Neural cell (in vitro differentiated cells): ENCODE data around the gene ABHD13. TPM values are rescaled to one million over a fixed set of nuclear protein-coding genes. Genes with fewer than 3 reads are reported as not detected.

ENCODE experiments used
- H2AFZ ChIP-seq: fragments of 200-600, 300-800 bp; sonication (generic), shearing (Covaris generic); 2 replicates; pipeline ENCODE4 v1.6.0; 2014; ENCODE audit warnings: low read depth, mild to moderate bottlenecking, antibody characterized with exemption, low read length, moderate library complexity
- H3F3A ChIP-seq: fragments of 200-600 bp; shearing (Covaris generic); 2 replicates; pipeline ENCODE4 v1.6.1; 2016; ENCODE audit warnings: mild to moderate bottlenecking, moderate library complexity, mixed read lengths, antibody characterized with exemption, low read length; ENCODE audit not compliant: insufficient read depth, poor library complexity, severe bottlenecking
- H3K27ac ChIP-seq: fragments of 200-600, 300-800 bp; sonication (generic), shearing (Covaris generic); 2 replicates; pipeline ENCODE4 v1.5.1; 2014; ENCODE audit warnings: mild to moderate bottlenecking, low read length, moderate library complexity
- H3K27me3 ChIP-seq: fragments of 300-800, 200-600 bp; sonication (generic), shearing (Covaris generic); 2 replicates; pipeline ENCODE4 v1.6.0; 2014; ENCODE audit warnings: mild to moderate bottlenecking, low read depth, low read length, moderate library complexity; ENCODE audit not compliant: insufficient read depth
- H3K36me3 ChIP-seq: fragments of 300-800, 200-600 bp; sonication (generic), shearing (Covaris generic); 2 replicates; pipeline ENCODE4 v1.5.1; 2014; ENCODE audit warnings: mild to moderate bottlenecking, antibody characterized with exemption, low read length, moderate library complexity; ENCODE audit not compliant: insufficient read depth
- H3K4me2 ChIP-seq: fragments of 300-800, 200-600 bp; sonication (generic), shearing (Covaris generic); 2 replicates; pipeline ENCODE4 v1.6.0; 2014; ENCODE audit warnings: mild to moderate bottlenecking, low read length
- H3K4me3 ChIP-seq: fragments of 300-800, 200-600 bp; sonication (generic), shearing (Covaris generic); 2 replicates; pipeline ENCODE4 v1.5.1; 2014; ENCODE audit warnings: mild to moderate bottlenecking, low read length, moderate library complexity
- H3K79me2 ChIP-seq: fragments of 200-600 bp; shearing (Covaris generic); replicated peaks from 2 replicates; pipeline ENCODE4 v1.6.0; 2014; ENCODE audit warnings: mild to moderate bottlenecking, low read length, moderate library complexity; ENCODE audit not compliant: insufficient read depth
- H3K9ac ChIP-seq: fragments of 300-800, 200-600 bp; sonication (generic), shearing (Covaris generic); 2 replicates; pipeline ENCODE4 v1.6.1; 2016; ENCODE audit warnings: mild to moderate bottlenecking, low read length, mixed read lengths
- H3K9me2 ChIP-seq: fragments of 200-600 bp; shearing (Covaris generic); 2 replicates; pipeline ENCODE4 v1.6.1; 2016; ENCODE audit warnings: mild to moderate bottlenecking, low read length, mixed read lengths; ENCODE audit not compliant: insufficient read depth
- H3K9me3 ChIP-seq: fragments of 200-600, 300-800 bp; sonication (generic), shearing (Covaris generic); 2 replicates; pipeline ENCODE4 v1.6.1; 2016; ENCODE audit warnings: mild to moderate bottlenecking, mixed run types, low read length, moderate library complexity, mixed read lengths
- H4K20me1 ChIP-seq: fragments of 200-600 bp; shearing (Covaris generic); 2 replicates; pipeline ENCODE4 v1.6.1; 2016; ENCODE audit warnings: mild to moderate bottlenecking, mixed run types; ENCODE audit not compliant: insufficient read depth
- EP300 ChIP-seq: fragments of 450-650 bp; conservative IDR thresholded peaks from 2 replicates; pipeline ENCODE4 v1.6.1; 2014; ENCODE audit warnings: antibody characterized with exemption, mild to moderate bottlenecking, moderate library complexity; ENCODE audit not compliant: poor library complexity, severe bottlenecking
- EZH2 ChIP-seq: fragments of 200-600, 300-800 bp; shearing (Covaris generic), sonication (generic); IDR thresholded peaks from 2 replicates; pipeline ENCODE4 v1.6.1; 2014; ENCODE audit warnings: antibody characterized with exemption, low read length, borderline replicate concordance, mild to moderate bottlenecking; ENCODE audit not compliant: insufficient read depth, poor library complexity, severe bottlenecking
- MXI1 ChIP-seq: fragments of 450-650 bp; conservative IDR thresholded peaks from 2 replicates; pipeline ENCODE4 v1.6.1; 2014; ENCODE audit warnings: antibody characterized with exemption, mild to moderate bottlenecking; ENCODE audit not compliant: poor library complexity, severe bottlenecking
- POLR2AphosphoS5 ChIP-seq: IDR thresholded peaks from 2 replicates; pipeline ENCODE4 v1.6.1; 2012
- RAD21 ChIP-seq: fragments of 450-650 bp; conservative IDR thresholded peaks from 2 replicates; pipeline ENCODE4 v1.6.1; 2014; ENCODE audit warnings: antibody characterized with exemption, mild to moderate bottlenecking, moderate library complexity
- SMC3 ChIP-seq: fragments of 450-650 bp; conservative IDR thresholded peaks from 2 replicates; pipeline ENCODE4 v1.6.1; 2014; ENCODE audit warnings: antibody characterized with exemption, mild to moderate bottlenecking, moderate library complexity; ENCODE audit not compliant: poor library complexity
- TAF1 ChIP-seq: IDR thresholded peaks from 2 replicates; pipeline ENCODE4 v1.6.1; 2012; ENCODE audit warnings: low read depth
- polyA plus RNA-seq: library from polyadenylated mRNA; depleted of rRNA; stranded (reverse); fragments of >200 nt; gene quantifications from 2 replicates; pipeline ENCODE4 v1.2.3, GENCODE V29; 2014
- TF ChIP-seq, protein P1 (sequence below): IDR thresholded peaks from 2 replicates; pipeline ENCODE4 v1.6.1; 2012; ENCODE audit warnings: borderline replicate concordance
- TF ChIP-seq, protein P2 (sequence below): fragments of 450-650 bp; IDR thresholded peaks from 2 replicates; pipeline ENCODE4 v1.5.1; 2014; ENCODE audit warnings: antibody characterized with exemption, mild to moderate bottlenecking, moderate library complexity; ENCODE audit not compliant: poor library complexity, severe bottlenecking

The ABHD13 gene
- polyA plus RNA-seq, 1 donor from 2014 or later = 14.4 TPM

DNA sequence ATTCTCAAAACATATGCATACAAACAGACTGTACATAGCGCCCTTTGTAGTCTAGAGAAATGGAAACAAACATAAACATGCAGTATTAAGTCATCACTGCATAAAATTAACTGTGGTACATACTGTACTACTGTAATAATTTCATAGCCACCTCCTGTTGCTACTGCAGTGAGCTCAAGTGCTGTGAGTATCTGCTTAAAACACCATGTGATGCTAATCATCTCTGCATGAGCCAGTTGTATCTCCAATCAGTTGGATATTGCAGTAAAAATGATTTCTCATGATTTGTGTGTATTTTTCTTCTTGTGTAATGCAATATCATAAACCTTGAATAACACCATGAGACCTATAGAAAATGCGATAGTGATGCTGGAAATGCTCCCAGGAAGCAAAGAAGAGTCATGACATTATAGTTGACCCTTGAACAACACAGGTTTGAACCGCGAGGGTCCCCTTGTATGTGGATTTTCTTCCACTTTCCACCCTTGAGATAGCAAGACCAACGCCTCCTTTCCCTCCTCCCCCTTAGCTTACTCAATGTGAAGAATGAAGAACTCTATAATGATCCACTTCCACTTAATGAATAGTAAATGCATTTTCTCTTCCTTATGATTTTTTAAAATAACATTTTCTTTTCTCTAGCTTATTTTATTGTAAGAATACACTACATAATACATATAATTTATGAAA lies 55.4 kb downstream of the ABHD13 start:
- H3K27me3 ChIP-seq = no peaks in the 10 kb centered on the region
- no peak overlapping the region for H3K27ac ChIP-seq
- H3K4me2 ChIP-seq = no peak overlapping the region
- H3K79me2 ChIP-seq = no peaks in the 10 kb centered on the region
- H3K9me3 ChIP-seq = no peaks in the 10 kb centered on the region
- no peaks in the 10 kb centered on the region for H3K9me2 ChIP-seq
- H3K9ac ChIP-seq = no peak overlapping the region
- H3K36me3 ChIP-seq = no peaks in the 10 kb centered on the region
- TF ChIP-seq MXI1 = no peak
- no peak for TF ChIP-seq RAD21
- TF ChIP-seq EZH2 = no peak
- TF ChIP-seq POLR2AphosphoS5 = peak; percentile 56
- no peaks in the 10 kb centered on the region for H3F3A ChIP-seq
- H4K20me1 ChIP-seq = no peaks in the 10 kb centered on the region
- H2AFZ ChIP-seq = no peak overlapping the region
- H3K4me3 ChIP-seq = no peak overlapping the region

DNA sequence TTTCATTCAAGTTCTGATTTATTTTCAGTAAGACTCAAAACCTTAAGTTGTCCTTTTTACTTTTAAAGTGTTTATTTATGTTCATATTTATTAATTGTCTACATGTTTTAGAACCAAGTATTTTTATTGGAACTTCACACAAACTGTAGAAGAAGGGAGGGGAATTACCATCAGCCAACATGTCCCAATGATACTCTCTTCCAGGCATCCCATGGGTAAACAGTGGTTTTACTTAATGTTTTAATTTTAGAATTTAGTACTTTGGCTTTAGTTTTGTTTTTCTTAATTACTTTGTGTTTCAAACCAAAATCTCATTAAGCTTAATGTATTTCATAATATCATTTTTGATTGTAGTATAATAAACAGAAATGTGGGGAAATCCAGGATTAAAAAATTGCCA lies 56.5 kb downstream of the ABHD13 start:
- Histone ChIP-seq H3K4me3 (no peak overlapping the region), H3K9me2 (no peaks in the 10 kb centered on the region), H3K27me3 (no peaks in the 10 kb centered on the region), H3K79me2 (no peaks in the 10 kb centered on the region), H3F3A (no peaks in the 10 kb centered on the region), H3K9me3 (no peaks in the 10 kb centered on the region), H3K36me3 (no peaks in the 10 kb centered on the region), H3K9ac (no peak overlapping the region), H3K27ac (no peak overlapping the region), H3K4me2 (no peak overlapping the region), H4K20me1 (no peaks in the 10 kb centered on the region), H2AFZ (no peak overlapping the region)
- no peak for TF ChIP-seq MXI1
- TF ChIP-seq, protein P1, sequence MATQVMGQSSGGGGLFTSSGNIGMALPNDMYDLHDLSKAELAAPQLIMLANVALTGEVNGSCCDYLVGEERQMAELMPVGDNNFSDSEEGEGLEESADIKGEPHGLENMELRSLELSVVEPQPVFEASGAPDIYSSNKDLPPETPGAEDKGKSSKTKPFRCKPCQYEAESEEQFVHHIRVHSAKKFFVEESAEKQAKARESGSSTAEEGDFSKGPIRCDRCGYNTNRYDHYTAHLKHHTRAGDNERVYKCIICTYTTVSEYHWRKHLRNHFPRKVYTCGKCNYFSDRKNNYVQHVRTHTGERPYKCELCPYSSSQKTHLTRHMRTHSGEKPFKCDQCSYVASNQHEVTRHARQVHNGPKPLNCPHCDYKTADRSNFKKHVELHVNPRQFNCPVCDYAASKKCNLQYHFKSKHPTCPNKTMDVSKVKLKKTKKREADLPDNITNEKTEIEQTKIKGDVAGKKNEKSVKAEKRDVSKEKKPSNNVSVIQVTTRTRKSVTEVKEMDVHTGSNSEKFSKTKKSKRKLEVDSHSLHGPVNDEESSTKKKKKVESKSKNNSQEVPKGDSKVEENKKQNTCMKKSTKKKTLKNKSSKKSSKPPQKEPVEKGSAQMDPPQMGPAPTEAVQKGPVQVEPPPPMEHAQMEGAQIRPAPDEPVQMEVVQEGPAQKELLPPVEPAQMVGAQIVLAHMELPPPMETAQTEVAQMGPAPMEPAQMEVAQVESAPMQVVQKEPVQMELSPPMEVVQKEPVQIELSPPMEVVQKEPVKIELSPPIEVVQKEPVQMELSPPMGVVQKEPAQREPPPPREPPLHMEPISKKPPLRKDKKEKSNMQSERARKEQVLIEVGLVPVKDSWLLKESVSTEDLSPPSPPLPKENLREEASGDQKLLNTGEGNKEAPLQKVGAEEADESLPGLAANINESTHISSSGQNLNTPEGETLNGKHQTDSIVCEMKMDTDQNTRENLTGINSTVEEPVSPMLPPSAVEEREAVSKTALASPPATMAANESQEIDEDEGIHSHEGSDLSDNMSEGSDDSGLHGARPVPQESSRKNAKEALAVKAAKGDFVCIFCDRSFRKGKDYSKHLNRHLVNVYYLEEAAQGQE = no peak
- TF ChIP-seq POLR2AphosphoS5 = no peak
- TF ChIP-seq RAD21 = no peak
- TF ChIP-seq TAF1 = no peak
- TF ChIP-seq, protein P2, sequence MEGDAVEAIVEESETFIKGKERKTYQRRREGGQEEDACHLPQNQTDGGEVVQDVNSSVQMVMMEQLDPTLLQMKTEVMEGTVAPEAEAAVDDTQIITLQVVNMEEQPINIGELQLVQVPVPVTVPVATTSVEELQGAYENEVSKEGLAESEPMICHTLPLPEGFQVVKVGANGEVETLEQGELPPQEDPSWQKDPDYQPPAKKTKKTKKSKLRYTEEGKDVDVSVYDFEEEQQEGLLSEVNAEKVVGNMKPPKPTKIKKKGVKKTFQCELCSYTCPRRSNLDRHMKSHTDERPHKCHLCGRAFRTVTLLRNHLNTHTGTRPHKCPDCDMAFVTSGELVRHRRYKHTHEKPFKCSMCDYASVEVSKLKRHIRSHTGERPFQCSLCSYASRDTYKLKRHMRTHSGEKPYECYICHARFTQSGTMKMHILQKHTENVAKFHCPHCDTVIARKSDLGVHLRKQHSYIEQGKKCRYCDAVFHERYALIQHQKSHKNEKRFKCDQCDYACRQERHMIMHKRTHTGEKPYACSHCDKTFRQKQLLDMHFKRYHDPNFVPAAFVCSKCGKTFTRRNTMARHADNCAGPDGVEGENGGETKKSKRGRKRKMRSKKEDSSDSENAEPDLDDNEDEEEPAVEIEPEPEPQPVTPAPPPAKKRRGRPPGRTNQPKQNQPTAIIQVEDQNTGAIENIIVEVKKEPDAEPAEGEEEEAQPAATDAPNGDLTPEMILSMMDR = no peak
- no peak for TF ChIP-seq EZH2
- no peak for TF ChIP-seq SMC3
- TF ChIP-seq EP300 = no peak
